Pancreas (tissue), 10 donors: Measurements from ENCODE around the gene NOX5. TPM values are rescaled to one million over a fixed set of nuclear protein-coding genes. Genes with fewer than 3 reads are reported as not detected.

Experiments used
- ATAC-seq, 4 donors: fragments of 200-7000 bp; cut with Tn5 transposase; one replicate each; pipeline versions ENCODE4 v1.8.0 to v1.9.1; 2020; ENCODE audit warnings: mild to moderate bottlenecking in 4 of 4, moderate library complexity in 4 of 4
- DNase-seq, 6 donors: peaks; one replicate each; pipeline ENCODE4 v3.0.0-alpha.2; 2020
- FAIRE-seq: peaks from 2 replicates; lab custom pipeline; 2012; peaks lifted over from hg19 to GRCh38; lab: Jason Lieb, UNC
- H3K27ac ChIP-seq, 4 donors: fragments of 200-600 bp; sonication (generic); 1 replicate in 3 of 4; 2 replicates in 1 of 4; pipeline versions ENCODE4 v1.5.0 to v1.8.0; 2020
- H3K27me3 ChIP-seq, 4 donors: fragments of 200-600 bp; one replicate each; pipeline ENCODE4 v1.8.0; 2021
- H3K36me3 ChIP-seq, 3 donors: fragments of 200-600 bp; sonication (generic) in 1 of 3; one replicate each; pipeline versions ENCODE4 v1.5.0 to v1.8.0; 2020 to 2021
- H3K4me1 ChIP-seq, 3 donors: fragments of 200-600 bp; one replicate each; pipeline ENCODE4 v1.8.0; 2021
- H3K4me3 ChIP-seq, 4 donors: fragments of 200-600 bp; sonication (generic) in 2 of 4; one replicate each; pipeline versions ENCODE4 v1.5.0 to v1.8.0; 2020 to 2021
- H3K9me3 ChIP-seq, 4 donors: fragments of 200-600 bp; one replicate each; pipeline ENCODE4 v1.8.0; 2021
- WGBS, 2 donors: extraction: QIAGEN DNeasy Blood & Tissue Kit; methylation state at CpG; one replicate each; pipeline ENCODE4 v1.1.7; 2013; 5-methylcytosine and 5-hydroxymethylcytosine counted together
- intact Hi-C, 3 donors: fragments of 100-400 bp; cut with DNase I; formaldehyde crosslinking; loops; one replicate each; pipeline versions ENCODE4 v1.11.1 to v1.14.2; 2022
- polyA plus RNA-seq, 2 donors: library from polyadenylated mRNA; stranded (reverse); fragments of 200-250 nt; gene quantifications; one replicate each; pipeline ENCODE4 v1.2.3, GENCODE V29; 2013
- total RNA-seq, 6 donors: library from RNA; stranded (reverse); fragmentation: NEBNext Ultra II Directional in 4 of 6; extraction: Animal tissue kit (Norgen Biotek cat#: 25700) in 4 of 6; gene quantifications; one replicate each; pipeline versions ENCODE4 v1.2.1 to v1.2.4, GENCODE V29; 2021 to 2023
- TF ChIP-seq, protein P1 (sequence below), 4 donors: fragments of 200-600 bp; sonication (generic) in 3 of 4; IDR thresholded peaks; one replicate each; pipeline versions ENCODE4 v1.5.0 to v1.8.0; 2021; ENCODE audit warnings: antibody characterized with exemption in 4 of 4
- donor health status: healthy with polysubstance abuse.
- donor health status: DM: no; HTN: no; CAD: no; lungs with moderate emphysema.
- donor health status: DM: no; HTN: no; CAD: no.
- donor health status: control.
- donor health status: control.
- donor health status: Bipolar disorder and iron deficiency.
- donor health status: DM: yes; HTN: yes; CAD: no.
- donor health status: DM: no; HTN: no; CAD: no.
- donor health status: DM: no; HTN: no; CAD: no.
- donor health status: DM: yes; HTN: yes; CAD: no.

The NOX5 gene
- total and polyA plus RNA-seq, 8 donors, result 0.04 to 0.26 (median 0.12) TPM; not detected in 3

DNA sequence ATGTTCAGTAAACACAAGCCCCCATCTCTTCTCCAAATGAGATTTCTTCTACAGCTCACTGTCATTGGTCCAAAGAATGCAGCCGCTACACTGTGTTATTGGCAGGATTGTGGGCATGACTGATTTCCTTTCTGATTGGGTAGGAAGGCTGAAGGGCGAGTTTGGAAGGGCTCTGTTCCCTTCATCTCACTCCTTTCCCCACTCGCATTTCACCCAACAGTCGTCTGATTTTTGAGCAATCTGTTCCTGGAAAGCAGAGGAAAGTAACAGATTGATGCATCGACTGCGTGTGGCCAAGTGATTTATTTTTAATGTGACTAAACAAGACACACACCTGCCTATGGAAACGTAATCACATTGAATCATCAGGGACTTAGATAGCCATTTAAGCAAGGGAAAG lies 55.5 kb downstream of the NOX5 start:
- no peak overlapping the region for H3K4me3 ChIP-seq
- TF ChIP-seq, protein P1, sequence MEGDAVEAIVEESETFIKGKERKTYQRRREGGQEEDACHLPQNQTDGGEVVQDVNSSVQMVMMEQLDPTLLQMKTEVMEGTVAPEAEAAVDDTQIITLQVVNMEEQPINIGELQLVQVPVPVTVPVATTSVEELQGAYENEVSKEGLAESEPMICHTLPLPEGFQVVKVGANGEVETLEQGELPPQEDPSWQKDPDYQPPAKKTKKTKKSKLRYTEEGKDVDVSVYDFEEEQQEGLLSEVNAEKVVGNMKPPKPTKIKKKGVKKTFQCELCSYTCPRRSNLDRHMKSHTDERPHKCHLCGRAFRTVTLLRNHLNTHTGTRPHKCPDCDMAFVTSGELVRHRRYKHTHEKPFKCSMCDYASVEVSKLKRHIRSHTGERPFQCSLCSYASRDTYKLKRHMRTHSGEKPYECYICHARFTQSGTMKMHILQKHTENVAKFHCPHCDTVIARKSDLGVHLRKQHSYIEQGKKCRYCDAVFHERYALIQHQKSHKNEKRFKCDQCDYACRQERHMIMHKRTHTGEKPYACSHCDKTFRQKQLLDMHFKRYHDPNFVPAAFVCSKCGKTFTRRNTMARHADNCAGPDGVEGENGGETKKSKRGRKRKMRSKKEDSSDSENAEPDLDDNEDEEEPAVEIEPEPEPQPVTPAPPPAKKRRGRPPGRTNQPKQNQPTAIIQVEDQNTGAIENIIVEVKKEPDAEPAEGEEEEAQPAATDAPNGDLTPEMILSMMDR (IDR thresholded peaks at IDR 0.05), result no peak
- no peaks in the 10 kb centered on the region for H3K36me3 ChIP-seq
- no peaks in the 10 kb centered on the region for H3K4me1 ChIP-seq
- H3K9me3 ChIP-seq, result no peaks in the 10 kb centered on the region
- 70 to 81% methylated on average over 7 of the region's 7 CpGs for WGBS, 2 donors
- no peak for ATAC-seq
- H3K27me3 ChIP-seq, result no peaks in the 10 kb centered on the region
- DNase-seq, result no peak
- FAIRE-seq, result no peak
- intact Hi-C loops, result no loop called here
- no peak overlapping the region for H3K27ac ChIP-seq

DNA sequence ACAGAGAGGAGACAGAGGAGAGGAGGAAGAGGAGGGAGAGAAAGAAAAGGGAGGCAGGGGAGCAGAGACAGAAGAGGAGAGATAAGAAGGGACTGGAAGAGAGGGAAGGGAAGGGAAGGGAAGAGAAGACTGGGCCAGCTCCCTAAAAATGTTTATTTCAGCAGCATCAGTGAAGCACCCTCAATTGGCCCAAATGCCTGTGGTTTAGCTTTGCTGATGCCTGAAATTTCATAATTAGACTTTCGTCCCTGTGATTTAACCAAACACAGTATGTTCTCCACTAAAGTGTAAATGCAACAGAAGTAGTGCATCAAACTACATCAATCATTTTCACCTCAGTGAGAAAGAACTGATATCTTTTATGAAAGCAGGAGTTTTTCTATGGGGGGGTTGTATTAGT lies 55.9 kb downstream of the NOX5 start:
- ATAC-seq, result no peak
- H3K27me3 ChIP-seq, result no peaks in the 10 kb centered on the region
- TF ChIP-seq, protein P1 (IDR thresholded peaks at IDR 0.05), result no peak
- no peak for FAIRE-seq
- no peak for DNase-seq
- H3K27ac ChIP-seq, result no peak overlapping the region
- H3K9me3 ChIP-seq, result no peaks in the 10 kb centered on the region
- intact Hi-C loops, result no loop called here
- no peak overlapping the region for H3K4me3 ChIP-seq
- H3K36me3 ChIP-seq, result no peaks in the 10 kb centered on the region
- peaks cover 0 to 4% (median 0%) of the 10 kb centered on the region in 3 donors for H3K4me1 ChIP-seq
- 66 to 81% methylated on average over 1 of the region's 1 CpG for WGBS, 2 donors

DNA sequence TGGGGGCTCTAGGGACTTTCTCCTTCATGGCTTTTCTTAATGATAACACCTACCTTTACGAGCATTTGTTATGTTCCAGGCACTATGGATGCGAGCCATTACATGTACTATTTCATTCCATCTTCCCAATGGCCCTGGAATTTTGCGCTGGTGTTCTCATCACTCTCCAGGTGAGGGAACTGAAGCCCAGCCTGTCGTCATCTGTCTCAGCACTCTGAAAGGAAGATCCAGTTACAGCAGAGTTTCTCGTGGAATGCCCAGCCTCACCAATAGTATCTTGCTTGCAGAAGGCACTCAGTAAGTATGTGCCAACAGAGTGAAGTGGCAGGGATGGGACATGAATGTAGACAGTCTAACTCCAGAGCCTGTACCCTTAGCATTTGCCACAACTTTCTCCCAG lies 56.8 kb downstream of the NOX5 start:
- no peak for FAIRE-seq
- intact Hi-C loops, result no loop called here
- no peak for DNase-seq
- H3K4me3 ChIP-seq, result no peak overlapping the region
- H3K36me3 ChIP-seq, result no peaks in the 10 kb centered on the region
- H3K4me1 ChIP-seq, result peaks cover 0 to 4% (median 0%) of the 10 kb centered on the region in 3 donors
- no peaks in the 10 kb centered on the region for H3K27me3 ChIP-seq
- ATAC-seq, result no peak
- TF ChIP-seq, protein P1 (IDR thresholded peaks at IDR 0.05), result no peak
- 74 to 83% methylated on average over 5 of the region's 5 CpGs for WGBS, 2 donors
- H3K9me3 ChIP-seq, result no peaks in the 10 kb centered on the region
- H3K27ac ChIP-seq, result no peak overlapping the region

DNA sequence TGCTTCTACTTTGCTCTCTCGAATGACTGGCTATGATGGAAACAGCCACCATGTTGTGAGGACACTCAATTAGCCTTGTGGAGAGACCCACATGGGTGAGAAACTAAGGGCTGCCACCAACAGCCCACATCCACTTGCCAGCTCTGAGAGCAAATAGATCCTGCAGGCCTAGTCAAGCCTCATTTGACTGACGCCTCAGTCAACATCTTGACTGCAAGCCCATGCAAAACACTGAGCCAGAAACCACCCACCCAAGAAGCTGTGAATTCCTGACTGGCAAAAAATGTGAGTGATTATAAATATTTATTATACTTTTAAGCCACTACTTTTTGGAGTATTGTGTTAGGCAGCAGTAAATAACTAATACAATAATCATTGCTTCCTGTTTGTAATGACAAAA lies 58.4 kb downstream of the NOX5 start:
- DNase-seq (no peak), FAIRE-seq (no peak), ATAC-seq (no peak)
- Histone ChIP-seq H3K27me3 (no peaks in the 10 kb centered on the region), H3K9me3 (no peaks in the 10 kb centered on the region), H3K4me1 (peaks cover 0 to 4% (median 0%) of the 10 kb centered on the region in 3 donors), H3K27ac (no peak overlapping the region), H3K4me3 (no peak overlapping the region), H3K36me3 (no peaks in the 10 kb centered on the region)
- TF ChIP-seq, protein P1 (IDR thresholded peaks at IDR 0.05), result no peak
- WGBS, 2 donors, result 88 to 92% methylated on average over 2 of the region's 2 CpGs
- intact Hi-C loops, result no loop called here

DNA sequence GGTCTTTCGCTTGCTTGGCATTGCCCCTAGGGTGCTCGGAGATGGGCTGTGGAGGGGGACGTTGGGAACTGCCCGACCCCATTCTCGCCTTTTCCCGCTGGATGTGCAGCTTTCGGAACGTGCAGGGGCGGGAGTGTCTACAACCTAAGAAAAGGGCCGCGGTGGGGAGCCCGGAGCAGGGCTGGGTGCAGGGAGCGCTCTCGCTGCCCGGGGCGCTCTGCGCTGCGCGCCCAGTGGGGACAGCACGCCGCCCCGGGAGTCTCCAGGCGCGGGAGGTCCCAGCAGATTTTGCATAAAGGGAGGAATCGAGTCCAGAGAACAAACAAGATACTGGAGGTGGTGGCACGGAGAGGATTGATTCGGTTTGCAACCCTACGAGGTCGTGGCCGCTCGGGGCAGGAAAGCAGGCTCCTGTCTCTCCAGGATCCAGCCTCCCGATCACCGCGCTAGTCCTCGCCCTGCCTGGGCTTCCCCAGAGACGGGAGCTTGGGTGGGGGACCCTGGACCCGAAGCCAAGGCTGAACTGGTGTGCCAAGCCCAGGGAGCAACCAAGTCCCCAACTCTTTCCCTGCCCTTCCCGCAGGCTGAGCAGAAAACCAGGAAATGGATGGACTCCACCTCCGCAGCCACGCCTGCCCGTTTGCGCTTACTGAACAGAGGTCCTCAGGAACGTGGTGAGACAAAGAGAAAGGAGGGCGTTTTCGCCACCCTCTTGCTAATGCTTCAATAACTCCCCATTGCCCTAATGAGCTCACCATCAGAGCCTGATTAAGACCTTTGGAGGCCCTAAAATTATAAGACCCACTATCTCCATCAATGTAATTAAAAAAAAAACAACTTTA lies 59.7 kb downstream of the NOX5 start:
- FAIRE-seq (no peak), ATAC-seq (peak; percentile 87 to 95 (median 94)), DNase-seq (peak; percentile 28 to 76 (median 44))
- peak overlapping the region; percentile 26 to 71 (median 58) for H3K4me3 ChIP-seq
- peak overlapping the region in 3 of 4 donors; percentile 24 to 79 (median 72) for H3K27ac ChIP-seq
- TF ChIP-seq, protein P1 (IDR thresholded peaks at IDR 0.05), result no peak
- H3K36me3 ChIP-seq, result no peaks in the 10 kb centered on the region
- 2% methylated on average over 45 of the region's 45 CpGs for WGBS, 2 donors
- no peaks in the 10 kb centered on the region for H3K9me3 ChIP-seq
- no peaks in the 10 kb centered on the region for H3K27me3 ChIP-seq
- H3K4me1 ChIP-seq, result peaks cover 0 to 4% (median 0%) of the 10 kb centered on the region in 3 donors
- intact Hi-C loops, result no loop called here
